ENCODE measurements around the gene MPG. TPM values are rescaled to one million over a fixed set of nuclear protein-coding genes. Genes with fewer than 3 reads are reported as not detected.

Gene MPG
- total and polyA plus RNA-seq, 8 donors: 19.2 to 62.5 (median 27.6) TPM

DNA sequence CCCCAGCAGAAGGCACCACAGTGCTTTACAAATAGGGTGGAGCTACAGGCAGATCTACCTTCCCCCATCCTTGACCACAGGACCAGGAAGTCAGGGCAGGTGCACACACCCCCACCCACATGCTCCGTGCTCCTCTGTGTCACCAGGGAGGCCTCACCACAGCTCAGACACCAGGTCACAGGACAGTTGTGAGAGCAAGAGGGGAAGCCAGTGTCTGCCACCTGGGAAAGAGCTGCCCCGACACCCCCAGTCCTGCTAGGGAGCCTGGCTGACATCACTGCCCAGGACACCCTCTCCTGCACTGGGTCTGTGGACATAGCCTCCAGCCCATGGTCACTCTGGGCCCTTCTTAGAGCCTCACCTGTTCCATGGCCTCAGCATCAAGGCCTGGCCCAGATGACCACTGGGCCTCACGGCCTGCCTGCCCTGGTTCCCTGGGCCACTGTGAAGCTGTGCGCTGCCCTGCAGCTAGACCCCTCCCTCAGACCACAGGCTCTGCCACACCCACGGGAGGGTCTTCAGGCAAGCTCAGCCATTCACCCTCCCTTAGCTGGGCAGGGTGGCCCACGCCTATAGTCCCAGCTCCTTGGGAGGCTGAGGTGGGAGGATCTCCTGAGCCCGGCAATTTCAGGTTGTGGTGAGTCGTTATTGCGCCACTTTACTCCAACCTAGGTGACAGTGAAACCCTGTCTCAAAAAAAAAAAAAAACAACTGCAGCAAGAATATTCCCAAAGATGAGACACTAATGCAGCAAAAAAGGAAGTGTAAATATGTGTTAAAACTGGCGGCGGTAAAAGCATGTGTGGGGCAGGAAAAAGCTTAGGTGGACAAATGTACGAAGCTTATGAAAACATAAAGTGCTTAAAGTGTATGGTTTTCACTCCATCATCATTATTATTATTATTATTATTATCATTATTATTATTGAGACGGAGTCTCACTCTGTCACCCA, 38.8 kb upstream of the MPG start:
- intact Hi-C loops (cut with DNase I): no loop called here
- Histone ChIP-seq H3K27me3 (no peaks in the 10 kb centered on the region), H3K36me3 (no peaks in the 10 kb centered on the region), H3K9me3 (no peaks in the 10 kb centered on the region), H3K4me1 (no peaks in the 10 kb centered on the region), H3K27ac (no peak overlapping the region), H3K4me3 (no peak overlapping the region)
- DNase-seq (peak in 1 of 6 donors; percentile 20), FAIRE-seq (no peak), ATAC-seq (peak in 3 of 4 donors; percentile 71 to 75 (median 71))
- WGBS, 2 donors: 85 to 90% methylated on average over 13 of the region's 13 CpGs
- TF ChIP-seq, protein P1, sequence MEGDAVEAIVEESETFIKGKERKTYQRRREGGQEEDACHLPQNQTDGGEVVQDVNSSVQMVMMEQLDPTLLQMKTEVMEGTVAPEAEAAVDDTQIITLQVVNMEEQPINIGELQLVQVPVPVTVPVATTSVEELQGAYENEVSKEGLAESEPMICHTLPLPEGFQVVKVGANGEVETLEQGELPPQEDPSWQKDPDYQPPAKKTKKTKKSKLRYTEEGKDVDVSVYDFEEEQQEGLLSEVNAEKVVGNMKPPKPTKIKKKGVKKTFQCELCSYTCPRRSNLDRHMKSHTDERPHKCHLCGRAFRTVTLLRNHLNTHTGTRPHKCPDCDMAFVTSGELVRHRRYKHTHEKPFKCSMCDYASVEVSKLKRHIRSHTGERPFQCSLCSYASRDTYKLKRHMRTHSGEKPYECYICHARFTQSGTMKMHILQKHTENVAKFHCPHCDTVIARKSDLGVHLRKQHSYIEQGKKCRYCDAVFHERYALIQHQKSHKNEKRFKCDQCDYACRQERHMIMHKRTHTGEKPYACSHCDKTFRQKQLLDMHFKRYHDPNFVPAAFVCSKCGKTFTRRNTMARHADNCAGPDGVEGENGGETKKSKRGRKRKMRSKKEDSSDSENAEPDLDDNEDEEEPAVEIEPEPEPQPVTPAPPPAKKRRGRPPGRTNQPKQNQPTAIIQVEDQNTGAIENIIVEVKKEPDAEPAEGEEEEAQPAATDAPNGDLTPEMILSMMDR (IDR thresholded peaks at IDR 0.05): no peak

GRCh38 chr16:41439-42068, 36.5 kb upstream of the MPG start:
- ATAC-seq (no peak), FAIRE-seq (no peak), DNase-seq (no peak)
- Histone ChIP-seq H3K36me3 (no peaks in the 10 kb centered on the region), H3K27ac (no peak overlapping the region), H3K4me1 (no peaks in the 10 kb centered on the region), H3K27me3 (no peaks in the 10 kb centered on the region), H3K4me3 (no peak overlapping the region), H3K9me3 (no peaks in the 10 kb centered on the region)
- 93 to 96% methylated on average over 20 to 22 of the region's 22 CpGs for WGBS, 2 donors
- intact Hi-C loops (cut with DNase I): no loop called here
- TF ChIP-seq, protein P1 (IDR thresholded peaks at IDR 0.05): no peak

DNA sequence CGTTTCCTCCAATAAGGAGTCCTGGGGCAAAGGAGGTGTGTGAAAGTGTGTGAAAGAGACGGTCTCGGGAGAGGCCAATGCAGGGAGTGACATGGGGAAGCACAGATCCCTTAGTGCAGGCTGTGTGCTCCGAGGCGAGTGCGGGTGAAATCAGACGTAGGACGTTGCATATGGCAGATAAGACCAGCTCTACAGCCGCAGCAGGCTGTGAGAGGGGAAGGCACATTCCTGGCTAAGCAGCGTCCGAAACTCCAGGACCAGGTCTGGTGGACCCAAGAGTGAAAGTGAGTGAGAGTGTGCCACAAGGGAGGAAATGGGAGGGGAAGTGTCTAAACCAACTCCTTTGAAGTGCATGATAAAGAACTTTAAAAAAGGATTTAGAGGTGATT, 36.0 kb upstream of the MPG start:
- H3K36me3 ChIP-seq: no peaks in the 10 kb centered on the region
- TF ChIP-seq, protein P1 (IDR thresholded peaks at IDR 0.05): no peak
- H3K9me3 ChIP-seq: no peaks in the 10 kb centered on the region
- intact Hi-C loops (cut with DNase I): no loop called here
- ATAC-seq (no peak), FAIRE-seq (no peak), DNase-seq (no peak)
- H3K4me3 ChIP-seq: no peak overlapping the region
- H3K27ac ChIP-seq: no peak overlapping the region
- no peaks in the 10 kb centered on the region for H3K4me1 ChIP-seq
- 90 to 95% methylated on average over 11 of the region's 11 CpGs for WGBS, 2 donors
- no peaks in the 10 kb centered on the region for H3K27me3 ChIP-seq

GRCh38 chr16:42691-43090, 35.3 kb upstream of the MPG start:
- ATAC-seq: no peak
- TF ChIP-seq, protein P1 (IDR thresholded peaks at IDR 0.05): no peak

More at GRCh38 chr16:42691-43090, 35.3 kb upstream of the MPG start:
- no peaks in the 10 kb centered on the region for H3K27me3 ChIP-seq
- 87 to 91% methylated on average over 4 of the region's 4 CpGs for WGBS, 2 donors
- no peaks in the 10 kb centered on the region for H3K9me3 ChIP-seq
- H3K4me1 ChIP-seq: no peaks in the 10 kb centered on the region
- H3K4me3 ChIP-seq: no peak overlapping the region
- no peak for DNase-seq
- H3K36me3 ChIP-seq: no peaks in the 10 kb centered on the region
- intact Hi-C loops (cut with DNase I): no loop called here
- no peak overlapping the region for H3K27ac ChIP-seq
- no peak for FAIRE-seq

Data from pancreas (tissue), 10 donors.